Activated CD4-positive, alpha-beta T cell treated with anti-CD3 and anti-CD28 coated beads, Interleukin-2, amount 50 U/mL, for 1 hour (primary cell): ENCODE measurements around the gene SGIP1.
"Not testable (repeated sequence)": the region's sequence is repeated elsewhere in the genome, so short reads cannot be mapped to it uniquely, and the experiment has no call there.

Experiments used
- DNase-seq: peaks from one replicate; pipeline ENCODE4 v3.0.0-alpha.2; 2020

The SGIP1 gene

GRCh38 chr1:66556161-66556611, 22.2 kb downstream of the SGIP1 start:
- DNase-seq: no peak

GRCh38 chr1:66557157-66557556, 23.2 kb downstream of the SGIP1 start:
- DNase-seq: no peak

GRCh38 chr1:66559517-66559916, 25.6 kb downstream of the SGIP1 start:
- no peak for DNase-seq

- no peak for DNase-seq
Measured at GRCh38 chr1:66562561-66562960, 28.6 kb downstream of the SGIP1 start.

- DNase-seq: no peak
Measured at GRCh38 chr1:66563094-66563800, 29.3 kb downstream of the SGIP1 start.

- DNase-seq: no peak
Measured at GRCh38 chr1:66563941-66564630, 30.1 kb downstream of the SGIP1 start.

- DNase-seq: no peak
Measured at GRCh38 chr1:66570196-66570595, 36.2 kb downstream of the SGIP1 start.

- no peak for DNase-seq
Measured at GRCh38 chr1:66571789-66572188, 37.8 kb downstream of the SGIP1 start.

- DNase-seq: no peak
Measured at GRCh38 chr1:66575739-66576138, 41.8 kb downstream of the SGIP1 start.

- DNase-seq: no peak
Measured at GRCh38 chr1:66576645-66577044, 42.7 kb downstream of the SGIP1 start.

- no peak for DNase-seq
Measured at GRCh38 chr1:66578841-66579240, 44.9 kb downstream of the SGIP1 start.

GRCh38 chr1:66580081-66580480, 46.1 kb downstream of the SGIP1 start:
- no peak for DNase-seq

- no peak for DNase-seq
Measured at GRCh38 chr1:66583021-66583420, 49.1 kb downstream of the SGIP1 start.

GRCh38 chr1:66585002-66585401, 51.0 kb downstream of the SGIP1 start:
- DNase-seq: no peak

GRCh38 chr1:66589326-66589725, 55.4 kb downstream of the SGIP1 start:
- no peak for DNase-seq

GRCh38 chr1:66592106-66592507, 58.2 kb downstream of the SGIP1 start:
- not testable (repeated sequence) for DNase-seq

GRCh38 chr1:66596191-66596590, 62.2 kb downstream of the SGIP1 start:
- DNase-seq: no peak

GRCh38 chr1:66597500-66597899, 63.5 kb downstream of the SGIP1 start:
- DNase-seq: no peak

- no peak for DNase-seq
Measured at GRCh38 chr1:66598670-66599069, 64.7 kb downstream of the SGIP1 start.

GRCh38 chr1:66599346-66599745, 65.4 kb downstream of the SGIP1 start:
- no peak for DNase-seq

GRCh38 chr1:66599899-66600737, 66.2 kb downstream of the SGIP1 start:
- DNase-seq: no peak

- no peak for DNase-seq
Measured at GRCh38 chr1:66605419-66605997, 71.6 kb downstream of the SGIP1 start.

- DNase-seq: no peak
Measured at GRCh38 chr1:66606362-66607065, 72.6 kb downstream of the SGIP1 start.
